G401 (cell line): Measurements from ENCODE around the gene FIBCD1. TPM values are rescaled to one million over a fixed set of nuclear protein-coding genes. Genes with fewer than 3 reads are reported as not detected.

Experiments
- DNase-seq: peaks from one replicate; pipeline ENCODE4 v3.0.0-alpha.2; 2015; ENCODE audit warnings: low spot score
- in situ Hi-C: cut with HindIII; loops from 2 replicates; pipeline ENCODE4 v1.10.0; 2016; ENCODE audit warnings: low sequenced_read_pairs, mixed read lengths
- total RNA-seq: library from RNA; depleted of rRNA; stranded (reverse); fragments of >200 nt; shearing (Covaris generic); gene quantifications from 2 replicates; pipeline ENCODE4 v1.2.3, GENCODE V29; 2014

The FIBCD1 gene
- total RNA-seq, 1 experiment from 2014 or later = 2.4 TPM

DNA sequence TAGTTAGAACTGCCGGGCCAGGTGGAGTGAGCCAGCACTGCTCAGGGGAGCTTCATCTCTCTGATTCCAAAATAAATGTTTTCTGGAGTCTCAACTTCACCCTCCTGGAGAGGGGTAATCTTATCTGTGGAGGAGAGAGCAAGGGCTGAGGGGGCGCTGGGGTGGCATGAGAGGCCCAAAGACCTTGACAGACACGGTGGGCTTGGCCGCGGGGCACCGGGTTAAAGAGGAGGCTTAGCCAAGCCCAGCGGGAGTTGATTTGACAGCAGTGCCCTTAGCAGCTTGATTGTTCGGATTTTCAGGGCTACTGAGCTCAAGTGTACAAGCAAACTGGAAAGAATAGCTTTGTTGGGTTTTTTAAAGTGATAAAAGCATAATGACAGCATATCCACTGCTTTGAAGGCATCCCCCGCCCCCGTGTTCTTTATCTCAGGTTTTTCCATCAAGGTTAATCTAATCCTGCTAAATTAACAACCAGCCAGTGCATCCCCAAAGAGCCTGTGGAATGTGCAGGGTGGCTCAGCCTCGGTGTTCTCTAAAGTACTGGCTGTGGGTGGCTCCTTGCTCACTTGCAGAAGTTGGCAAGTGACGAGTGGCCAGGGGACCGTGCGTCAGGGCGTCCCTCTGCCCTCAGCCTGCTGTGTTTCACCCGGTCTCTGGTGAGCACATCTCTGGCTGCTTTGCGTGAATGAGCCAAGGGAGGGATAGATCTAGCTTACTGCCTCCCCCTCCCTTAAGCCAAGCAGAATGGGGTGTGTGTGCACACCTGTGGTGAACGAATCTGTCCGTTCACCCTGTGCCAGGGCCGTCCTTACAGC is 48.0 kb downstream of the FIBCD1 start:
- DNase-seq = peak; percentile 49
- in situ Hi-C loops = no loop called here

DNA sequence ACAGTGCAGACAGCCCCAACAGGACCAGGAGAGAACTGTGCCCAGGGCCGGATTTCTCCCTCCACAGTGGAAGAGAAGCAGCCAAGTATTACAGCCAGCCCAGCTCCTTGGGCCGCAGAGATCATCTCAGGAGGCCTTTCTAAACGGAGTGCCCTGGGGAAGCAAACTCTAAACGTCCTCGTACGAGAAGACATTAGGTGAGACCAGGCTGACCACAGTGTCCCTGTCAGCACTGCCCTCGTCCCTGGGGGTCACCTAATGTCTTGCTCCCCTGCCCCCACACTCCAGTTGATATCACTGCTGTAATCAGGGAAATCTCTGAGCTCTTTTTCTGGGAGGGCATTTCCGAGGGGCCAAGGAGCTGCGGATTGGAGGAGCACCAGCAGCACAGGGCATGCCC is 48.9 kb downstream of the FIBCD1 start:
- in situ Hi-C loops = no loop called here

DNA sequence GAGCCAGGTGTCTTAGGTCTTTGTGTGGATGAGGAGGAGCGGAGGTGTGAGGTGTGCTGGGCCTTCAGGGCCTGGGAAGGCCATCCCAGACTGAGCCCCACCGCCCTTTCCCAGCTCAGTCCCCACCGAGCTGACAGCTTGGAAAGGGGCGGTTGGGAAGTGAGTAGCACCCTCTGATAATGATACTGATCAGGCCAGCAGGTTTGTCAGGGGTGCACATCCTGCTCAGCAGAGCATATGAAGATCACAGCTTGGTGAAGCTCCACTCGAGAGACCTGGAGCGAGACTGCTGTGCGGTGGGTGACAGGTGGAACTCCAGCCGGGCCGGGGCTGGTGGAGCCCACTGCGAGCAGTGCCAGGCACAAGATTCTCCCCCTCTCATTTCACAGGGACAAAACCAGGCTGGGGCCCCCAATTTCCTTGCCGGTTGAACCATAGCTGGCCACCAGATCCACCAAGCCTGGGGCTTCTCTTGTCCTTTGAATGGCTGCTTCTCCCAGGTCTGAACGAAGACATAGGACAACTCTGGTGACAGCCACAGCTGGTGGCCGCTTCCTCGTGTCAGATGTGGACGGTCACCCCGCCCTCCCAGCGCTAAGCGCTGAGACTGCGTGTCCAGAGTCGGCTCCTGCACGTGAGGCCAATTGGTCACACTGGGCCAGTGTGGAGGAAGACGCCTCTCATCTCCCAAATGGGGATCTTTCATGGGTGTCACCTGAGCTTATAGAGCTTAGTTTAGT is 50.7 kb downstream of the FIBCD1 start:
- in situ Hi-C loops = no loop called here
- no peak for DNase-seq

More for the DNA sequence above, 48.9 kb downstream of the FIBCD1 start:
- no peak for DNase-seq

DNA sequence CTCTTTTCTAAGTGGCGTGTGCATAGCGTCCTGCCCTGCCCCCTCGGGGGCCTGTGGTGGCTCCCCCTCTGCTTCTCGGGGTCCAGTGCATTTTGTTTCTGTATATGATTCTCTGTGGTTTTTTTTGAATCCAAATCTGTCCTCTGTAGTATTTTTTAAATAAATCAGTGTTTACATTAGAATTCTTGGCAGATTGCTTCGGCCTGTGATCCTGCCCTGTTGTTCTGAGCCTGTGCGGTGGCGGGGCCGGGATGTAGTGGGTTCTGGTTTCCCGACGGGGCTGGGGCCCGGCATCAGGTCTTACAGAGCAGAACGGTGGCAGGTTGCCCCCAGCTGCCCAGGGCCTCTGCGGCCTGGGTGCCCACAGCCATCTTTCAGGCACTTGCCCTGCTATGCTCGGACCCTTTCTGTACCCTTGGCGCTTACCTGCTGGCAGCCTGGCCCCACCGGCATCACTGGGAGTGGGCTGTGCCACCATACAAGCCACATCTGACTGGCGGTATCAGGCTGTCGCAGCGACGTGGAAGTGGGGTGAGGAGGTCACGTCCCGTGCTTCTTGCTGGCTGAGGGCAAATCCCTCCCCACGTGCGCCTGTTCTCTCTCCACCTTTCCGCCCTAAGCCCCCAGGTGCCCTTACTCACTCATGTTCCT is 51.4 kb downstream of the FIBCD1 start:
- DNase-seq = no peak
- in situ Hi-C loops = no loop called here

- DNase-seq = no peak
- in situ Hi-C loops = no loop called here
Observed at GRCh38 chr9:130886981-130887380, 52.1 kb downstream of the FIBCD1 start.

DNA sequence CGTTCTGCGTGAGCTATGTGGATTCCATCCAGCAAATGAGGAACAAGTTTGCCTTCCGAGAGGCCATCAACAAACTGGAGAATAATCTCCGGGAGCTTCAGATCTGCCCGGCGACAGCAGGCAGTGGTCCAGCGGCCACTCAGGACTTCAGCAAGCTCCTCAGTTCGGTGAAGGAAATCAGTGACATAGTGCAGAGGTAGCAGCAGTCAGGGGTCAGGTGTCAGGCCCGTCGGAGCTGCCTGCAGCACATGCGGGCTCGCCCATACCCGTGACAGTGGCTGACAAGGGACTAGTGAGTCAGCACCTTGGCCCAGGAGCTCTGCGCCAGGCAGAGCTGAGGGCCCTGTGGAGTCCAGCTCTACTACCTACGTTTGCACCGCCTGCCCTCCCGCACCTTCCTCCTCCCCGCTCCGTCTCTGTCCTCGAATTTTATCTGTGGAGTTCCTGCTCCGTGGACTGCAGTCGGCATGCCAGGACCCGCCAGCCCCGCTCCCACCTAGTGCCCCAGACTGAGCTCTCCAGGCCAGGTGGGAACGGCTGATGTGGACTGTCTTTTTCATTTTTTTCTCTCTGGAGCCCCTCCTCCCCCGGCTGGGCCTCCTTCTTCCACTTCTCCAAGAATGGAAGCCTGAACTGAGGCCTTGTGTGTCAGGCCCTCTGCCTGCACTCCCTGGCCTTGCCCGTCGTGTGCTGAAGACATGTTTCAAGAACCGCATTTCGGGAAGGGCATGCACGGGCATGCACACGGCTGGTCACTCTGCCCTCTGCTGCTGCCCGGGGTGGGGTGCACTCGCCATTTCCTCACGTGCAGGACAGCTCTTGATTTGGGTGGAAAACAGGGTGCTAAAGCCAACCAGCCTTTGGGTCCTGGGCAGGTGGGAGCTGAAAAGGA is 53.3 kb downstream of the FIBCD1 start:
- no peak for DNase-seq
- in situ Hi-C loops = no loop called here

- in situ Hi-C loops = no loop called here
- DNase-seq = no peak
Observed at GRCh38 chr9:130884542-130885483, 54.2 kb downstream of the FIBCD1 start.

- in situ Hi-C loops = no loop called here
- DNase-seq = no peak
Observed at GRCh38 chr9:130884111-130884531, 54.9 kb downstream of the FIBCD1 start.

DNA sequence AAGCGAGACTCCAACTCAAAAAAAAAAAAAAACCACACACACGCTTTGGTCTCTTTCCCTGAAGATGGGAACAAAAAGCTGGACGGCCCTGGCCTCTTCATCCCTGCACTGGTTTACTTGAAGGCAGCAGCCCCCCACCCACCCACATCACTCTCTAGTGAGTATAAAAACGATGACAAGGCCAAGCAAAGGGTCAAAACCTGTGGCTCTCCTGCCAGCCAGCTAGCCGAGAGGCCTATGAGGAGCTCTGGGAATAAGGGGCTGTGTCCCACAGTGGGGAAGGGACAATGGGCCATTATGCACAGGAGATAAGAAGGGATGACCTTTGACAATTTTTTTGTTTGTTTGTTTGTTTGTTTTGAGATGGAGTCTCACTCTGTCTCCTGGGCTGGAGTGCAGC is 55.6 kb downstream of the FIBCD1 start:
- in situ Hi-C loops = no loop called here
- DNase-seq = no peak

DNA sequence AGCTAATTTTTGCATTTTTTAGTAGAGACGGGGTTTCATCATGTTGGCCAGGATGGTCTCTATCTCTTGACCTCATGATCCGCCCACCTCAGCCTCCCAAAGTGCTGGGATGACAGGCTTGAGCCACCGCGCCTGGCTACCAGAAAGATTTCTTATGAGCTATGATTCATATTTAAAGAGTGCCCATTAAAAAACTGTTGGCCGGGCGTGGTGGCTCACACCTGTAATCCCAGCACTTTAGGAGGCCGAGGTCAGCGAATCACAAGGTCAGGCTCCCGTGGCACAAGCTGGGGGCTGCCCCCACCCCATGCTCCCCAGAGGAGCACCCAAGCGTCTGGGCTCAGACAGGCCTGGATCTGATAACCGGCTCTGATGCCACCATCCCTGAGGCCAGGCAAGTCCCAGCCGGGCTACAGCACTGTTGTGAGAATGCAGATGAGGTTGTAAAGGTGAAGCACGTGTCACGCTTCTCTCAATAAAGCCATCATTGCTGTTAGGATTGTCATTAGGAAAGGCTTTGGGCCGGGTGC is 56.3 kb downstream of the FIBCD1 start:
- in situ Hi-C loops = no loop called here
- DNase-seq = no peak

DNA sequence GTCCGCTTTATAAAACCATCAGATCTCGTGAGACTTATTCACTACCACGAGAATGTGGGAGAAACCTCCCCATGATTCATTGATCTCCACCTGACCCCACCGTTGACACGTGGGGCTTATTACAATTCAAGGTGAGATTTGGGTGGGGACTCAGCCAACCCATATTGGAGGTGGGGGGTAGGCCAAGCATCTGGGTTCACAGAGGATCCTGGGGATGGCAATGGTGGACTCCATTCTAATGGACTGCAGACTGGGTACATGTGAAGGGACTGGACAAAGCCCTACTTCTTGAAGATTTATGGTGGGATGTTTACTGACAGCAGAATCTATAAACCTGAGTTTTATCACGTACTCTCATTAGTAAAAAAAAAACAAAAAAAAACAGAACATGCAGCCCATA is 57.5 kb downstream of the FIBCD1 start:
- in situ Hi-C loops = no loop called here
- DNase-seq = no peak

DNA sequence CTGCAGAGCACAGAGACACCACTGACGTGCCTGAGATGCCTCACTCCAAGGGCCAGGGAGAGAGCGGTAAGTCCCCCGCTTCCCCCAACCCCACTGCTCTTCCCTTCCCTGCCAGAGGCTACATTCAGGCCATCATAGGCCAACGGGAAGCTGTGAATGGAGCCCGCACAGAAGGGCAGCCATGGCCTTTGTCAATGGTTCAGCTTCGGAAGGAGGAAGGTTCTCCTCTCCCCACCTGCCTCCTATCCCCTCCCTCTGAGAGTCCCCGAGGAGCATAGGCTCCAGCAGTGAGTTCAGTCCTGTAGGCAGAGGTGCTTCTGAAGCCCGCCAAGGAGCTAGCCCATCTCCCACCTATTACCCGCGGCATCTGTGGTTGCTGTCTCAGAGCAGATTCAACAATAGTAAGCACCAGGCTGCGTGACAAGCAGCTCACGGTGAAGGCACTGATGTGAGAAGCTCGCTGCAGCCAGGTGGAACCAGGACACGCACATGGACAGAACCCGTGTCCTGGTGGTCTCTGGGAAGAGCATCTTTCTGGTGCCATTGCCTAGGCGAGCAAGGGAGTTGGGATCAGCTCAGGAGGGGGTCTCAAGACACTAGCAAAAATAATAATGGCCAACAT is 58.3 kb downstream of the FIBCD1 start:
- in situ Hi-C loops = no loop called here
- no peak for DNase-seq

DNA sequence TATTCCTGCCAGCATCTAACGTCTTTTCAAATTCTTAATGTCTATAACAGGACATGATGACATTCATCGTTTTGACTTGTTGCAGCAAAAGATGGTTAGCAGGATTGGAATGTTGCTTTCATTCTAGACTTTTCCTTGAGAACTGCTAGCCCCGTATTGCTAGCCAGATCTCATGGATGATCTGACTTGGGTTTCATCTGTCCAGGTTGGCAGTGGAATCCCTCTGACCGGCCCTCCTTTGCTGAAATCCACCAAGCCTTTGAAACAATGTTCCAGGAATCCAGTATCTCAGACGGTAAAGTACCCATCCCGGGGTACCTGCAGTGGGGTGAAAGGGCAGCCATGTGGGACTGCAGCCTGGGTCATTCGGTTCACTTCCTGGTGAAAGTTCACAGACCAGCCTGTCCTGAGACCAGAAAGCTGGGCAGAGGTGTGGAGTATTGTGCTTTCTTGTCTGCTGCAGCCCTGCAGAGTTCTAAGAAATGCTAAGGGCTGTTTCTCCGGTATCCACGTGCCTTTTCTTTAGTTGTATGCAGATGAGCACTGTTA is 59.1 kb downstream of the FIBCD1 start:
- DNase-seq = no peak
- in situ Hi-C loops = no loop called here

DNA sequence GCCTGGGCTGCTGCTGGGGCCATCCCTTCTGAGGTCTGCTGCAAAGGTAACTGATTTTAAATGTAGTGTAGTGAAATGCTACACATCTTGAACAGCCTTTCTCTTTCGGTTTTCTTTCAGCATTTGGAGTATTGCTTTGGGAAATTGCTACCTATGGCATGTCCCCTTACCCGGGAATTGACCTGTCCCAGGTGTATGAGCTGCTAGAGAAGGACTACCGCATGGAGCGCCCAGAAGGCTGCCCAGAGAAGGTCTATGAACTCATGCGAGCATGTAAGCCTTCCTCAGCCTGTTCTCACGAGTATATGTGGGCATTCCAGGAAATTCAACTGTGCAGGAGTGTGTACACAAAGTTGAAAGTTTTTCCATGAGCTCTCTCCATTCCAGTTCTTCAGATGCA is 60.8 kb downstream of the FIBCD1 start:
- in situ Hi-C loops = no loop called here
- no peak for DNase-seq

DNA sequence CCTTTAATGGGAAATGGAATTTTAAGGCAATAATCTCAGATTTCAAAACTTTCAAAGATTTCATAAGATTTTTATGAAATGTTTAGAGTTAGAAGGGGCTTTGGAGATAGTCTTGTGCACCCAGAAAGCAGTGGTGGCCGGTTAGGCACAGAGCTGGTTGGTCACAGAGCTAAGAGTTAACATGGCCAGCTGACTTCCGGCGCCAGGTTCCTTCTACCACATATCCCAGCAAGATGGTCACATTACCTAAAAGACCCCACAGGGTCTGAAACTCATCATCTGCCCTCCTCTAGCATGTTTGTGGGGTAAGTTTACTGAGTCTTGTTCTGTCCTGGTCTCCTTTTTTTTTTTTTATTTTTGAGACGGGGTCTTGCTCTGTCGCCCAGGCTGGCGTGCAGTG is 61.7 kb downstream of the FIBCD1 start:
- DNase-seq = no peak
- in situ Hi-C loops = no loop called here

GRCh38 chr9:130874783-130875182 is 64.3 kb downstream of the FIBCD1 start:
- no peak for DNase-seq
- in situ Hi-C loops = no loop called here

DNA sequence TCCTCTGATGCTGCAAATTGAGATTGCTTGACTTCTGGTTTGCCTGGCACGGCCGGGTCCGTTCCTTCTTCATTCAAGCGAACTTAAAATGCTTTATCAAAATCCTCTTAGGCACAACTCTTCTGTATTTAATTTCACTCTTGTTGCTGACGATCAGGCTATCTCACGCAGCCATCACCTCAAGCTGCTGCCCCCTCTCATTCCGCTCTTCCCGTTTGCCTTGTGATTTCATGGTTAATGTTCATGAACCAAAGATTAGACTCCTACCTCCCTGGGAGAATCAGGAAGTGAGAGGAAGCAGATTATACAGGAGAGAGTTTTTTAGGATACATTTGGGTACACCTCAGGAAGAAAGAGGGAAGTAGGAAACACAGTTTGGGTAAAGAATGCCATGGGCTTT is 65.1 kb downstream of the FIBCD1 start:
- DNase-seq = no peak
- in situ Hi-C loops = no loop called here
